ENCODE results near the gene ARHGAP44.

The ARHGAP44 gene

DNA sequence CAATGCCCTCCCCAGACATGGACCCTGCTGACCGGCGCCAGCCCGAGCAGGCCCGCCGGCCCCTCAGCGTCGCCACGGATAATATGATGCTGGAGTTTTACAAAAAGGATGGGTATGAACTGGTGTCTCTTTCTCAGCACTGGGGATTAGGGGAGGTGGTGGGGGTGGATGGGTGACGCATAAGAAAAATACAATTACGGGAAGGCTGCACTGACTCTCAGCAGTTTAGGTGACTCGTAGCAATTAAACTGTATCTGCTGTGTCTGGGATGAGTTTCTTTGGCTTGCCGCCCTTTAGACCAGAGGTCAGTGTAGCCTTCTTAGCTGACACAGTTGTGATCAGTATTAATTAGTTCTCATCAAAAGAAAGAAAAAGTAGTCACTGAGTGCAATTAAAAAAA, 169.5 kb downstream of the ARHGAP44 start:
- H3K4me1 ChIP-seq (ENCODE audit: control insufficient read depth, insufficient read depth, low read length, unreplicated experiment) = peaks cover 13% of the 10 kb centered on the region
- no peaks in the 10 kb centered on the region for H3K27me3 ChIP-seq (ENCODE audit: insufficient read depth, low read length)
- 0 out of 2 replicates have a peak overlapping the region, but pooled peaks have one; percentile 14 for H3K4me3 ChIP-seq (ENCODE audit: low read depth, low read length)
- no peaks in the 10 kb centered on the region for H3K79me2 ChIP-seq (ENCODE audit: control insufficient read depth, insufficient read depth, low read length, unreplicated experiment)
- H3K36me3 ChIP-seq (ENCODE audit: insufficient read depth, low read length) = no peaks in the 10 kb centered on the region
- H3K27ac ChIP-seq (ENCODE audit: low read depth, low read length) = peak overlapping the region; percentile 86
- peak overlapping the region; percentile 11 for H2AFZ ChIP-seq (ENCODE audit: low read length, unreplicated experiment)

DNA sequence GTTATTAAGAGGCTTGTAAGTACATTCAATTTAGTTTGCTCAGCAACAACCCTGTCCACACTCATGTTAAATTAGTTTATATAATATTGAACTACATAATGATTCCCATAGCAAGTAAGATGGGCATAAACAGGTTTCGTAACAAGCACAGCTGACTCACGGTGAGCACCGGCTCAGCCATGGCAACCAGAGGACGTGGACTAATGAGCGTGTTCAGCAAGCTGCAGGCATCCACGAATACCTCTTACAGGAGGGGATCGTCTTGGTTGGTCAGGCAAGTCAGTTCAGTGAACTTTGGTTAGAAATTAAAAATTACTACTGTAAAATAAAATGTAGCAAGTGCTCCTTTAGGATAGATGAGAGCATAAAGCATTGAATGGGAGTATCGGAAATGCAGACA, 170.1 kb downstream of the ARHGAP44 start:
- H2AFZ ChIP-seq (ENCODE audit: low read length, unreplicated experiment) = no peak overlapping the region

DNA sequence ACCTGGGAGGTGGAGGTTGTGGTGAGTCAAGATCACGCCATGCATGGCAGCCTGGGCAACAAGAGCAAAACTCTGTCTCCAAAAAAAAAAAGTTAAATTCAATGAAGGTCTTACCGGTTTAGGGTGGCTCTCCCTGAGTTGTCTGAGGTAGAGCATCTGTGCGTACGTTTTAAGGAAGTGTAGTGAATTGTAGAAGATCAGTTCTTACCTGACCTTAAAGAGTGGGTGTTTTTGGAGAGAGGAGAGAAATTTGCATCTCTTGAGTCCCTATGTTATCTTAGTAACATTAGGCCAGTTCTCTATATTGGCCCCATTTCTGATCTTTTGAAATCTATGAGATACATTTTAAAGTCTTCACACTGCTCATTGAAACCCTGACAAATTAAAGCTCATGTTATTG, 172.4 kb downstream of the ARHGAP44 start:
- Histone ChIP-seq H3K4me3 (ENCODE audit: low read depth, low read length) (no peak overlapping the region), H2AFZ (ENCODE audit: low read length, unreplicated experiment) (no peak overlapping the region), H3K27me3 (ENCODE audit: insufficient read depth, low read length) (no peaks in the 10 kb centered on the region), H3K36me3 (ENCODE audit: insufficient read depth, low read length) (no peaks in the 10 kb centered on the region), H3K4me1 (ENCODE audit: control insufficient read depth, insufficient read depth, low read length, unreplicated experiment) (peaks cover 13% of the 10 kb centered on the region), H3K27ac (ENCODE audit: low read depth, low read length) (no peak overlapping the region), H3K79me2 (ENCODE audit: control insufficient read depth, insufficient read depth, low read length, unreplicated experiment) (no peaks in the 10 kb centered on the region)

More for the DNA sequence above, 170.1 kb downstream of the ARHGAP44 start:
- Histone ChIP-seq H3K4me1 (ENCODE audit: control insufficient read depth, insufficient read depth, low read length, unreplicated experiment) (peaks cover 13% of the 10 kb centered on the region), H3K4me3 (ENCODE audit: low read depth, low read length) (no peak overlapping the region), H3K36me3 (ENCODE audit: insufficient read depth, low read length) (no peaks in the 10 kb centered on the region), H3K27ac (ENCODE audit: low read depth, low read length) (peak overlapping the region; percentile 86), H3K79me2 (ENCODE audit: control insufficient read depth, insufficient read depth, low read length, unreplicated experiment) (no peaks in the 10 kb centered on the region), H3K27me3 (ENCODE audit: insufficient read depth, low read length) (no peaks in the 10 kb centered on the region)

DNA sequence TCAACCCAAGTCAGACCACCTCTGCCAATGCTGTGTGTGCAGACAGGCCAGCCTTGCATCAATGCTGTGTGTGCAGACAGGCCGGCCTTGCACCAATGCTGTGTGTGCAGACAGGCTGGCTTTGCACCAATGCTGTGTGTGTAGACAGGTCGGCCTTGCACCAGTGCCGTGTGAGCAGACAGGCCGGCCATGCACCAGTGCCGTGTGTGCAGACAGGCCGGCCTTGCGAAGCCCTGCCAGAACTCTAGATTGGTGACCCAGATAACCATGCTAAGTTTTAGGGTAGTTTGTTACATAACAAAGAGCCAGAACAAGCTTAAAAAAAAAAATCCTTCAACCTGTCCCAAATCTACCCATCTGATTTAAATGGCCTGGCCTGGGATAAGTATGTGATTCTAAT, 174.2 kb downstream of the ARHGAP44 start:
- Histone ChIP-seq H3K4me1 (ENCODE audit: control insufficient read depth, insufficient read depth, low read length, unreplicated experiment) (peaks cover 13% of the 10 kb centered on the region), H3K79me2 (ENCODE audit: control insufficient read depth, insufficient read depth, low read length, unreplicated experiment) (no peaks in the 10 kb centered on the region), H3K27ac (ENCODE audit: low read depth, low read length) (no peak overlapping the region), H3K27me3 (ENCODE audit: insufficient read depth, low read length) (no peaks in the 10 kb centered on the region), H3K4me3 (ENCODE audit: low read depth, low read length) (no peak overlapping the region), H3K36me3 (ENCODE audit: insufficient read depth, low read length) (no peaks in the 10 kb centered on the region), H2AFZ (ENCODE audit: low read length, unreplicated experiment) (no peak overlapping the region)

DNA sequence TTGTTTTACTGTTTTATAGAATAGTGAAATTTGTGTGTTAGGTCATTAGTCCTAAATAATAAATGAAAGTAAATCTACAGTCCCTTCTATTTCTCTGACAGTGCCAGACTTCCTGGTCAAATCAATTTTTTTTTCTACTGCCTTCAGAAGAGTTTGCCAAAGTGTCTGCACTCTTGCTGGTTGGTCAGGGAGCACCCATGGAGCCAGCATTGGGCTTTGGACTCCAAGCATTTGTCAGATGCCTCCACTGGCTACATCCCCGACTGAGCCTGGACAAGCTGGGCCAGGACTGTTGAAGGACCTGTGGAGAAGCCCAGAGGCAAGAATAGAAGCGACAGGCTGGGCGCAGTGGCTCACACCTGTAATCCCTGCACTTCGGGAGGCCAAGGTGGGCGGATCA, 174.9 kb downstream of the ARHGAP44 start:
- peaks cover 6% of the 10 kb centered on the region for H3K4me1 ChIP-seq (ENCODE audit: control insufficient read depth, insufficient read depth, low read length, unreplicated experiment)
- no peak overlapping the region for H3K4me3 ChIP-seq (ENCODE audit: low read depth, low read length)
- H3K27ac ChIP-seq (ENCODE audit: low read depth, low read length) = no peak overlapping the region
- no peaks in the 10 kb centered on the region for H3K27me3 ChIP-seq (ENCODE audit: insufficient read depth, low read length)
- no peaks in the 10 kb centered on the region for H3K36me3 ChIP-seq (ENCODE audit: insufficient read depth, low read length)
- no peak overlapping the region for H2AFZ ChIP-seq (ENCODE audit: low read length, unreplicated experiment)
- no peaks in the 10 kb centered on the region for H3K79me2 ChIP-seq (ENCODE audit: control insufficient read depth, insufficient read depth, low read length, unreplicated experiment)

DNA sequence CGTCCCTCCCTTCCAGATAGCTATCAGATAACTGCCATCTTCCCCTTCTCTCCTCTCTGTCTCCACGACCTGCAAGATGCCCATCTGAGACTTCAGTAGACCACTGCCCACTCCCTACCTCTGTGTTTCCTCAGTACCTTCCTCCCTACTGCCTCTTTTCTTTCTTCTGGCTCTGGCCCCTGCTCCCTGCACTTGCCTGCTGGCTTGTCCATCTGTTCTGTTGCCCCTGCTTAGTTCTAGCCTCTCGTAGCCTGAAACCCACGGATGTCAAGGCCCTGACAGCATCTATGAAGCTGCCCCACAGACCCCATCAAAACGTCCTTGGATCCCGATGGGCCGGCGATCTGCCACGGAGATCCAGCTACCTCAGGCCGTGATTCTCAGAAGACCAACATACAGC, 175.5 kb downstream of the ARHGAP44 start:
- H2AFZ ChIP-seq (ENCODE audit: low read length, unreplicated experiment) = no peak overlapping the region

DNA sequence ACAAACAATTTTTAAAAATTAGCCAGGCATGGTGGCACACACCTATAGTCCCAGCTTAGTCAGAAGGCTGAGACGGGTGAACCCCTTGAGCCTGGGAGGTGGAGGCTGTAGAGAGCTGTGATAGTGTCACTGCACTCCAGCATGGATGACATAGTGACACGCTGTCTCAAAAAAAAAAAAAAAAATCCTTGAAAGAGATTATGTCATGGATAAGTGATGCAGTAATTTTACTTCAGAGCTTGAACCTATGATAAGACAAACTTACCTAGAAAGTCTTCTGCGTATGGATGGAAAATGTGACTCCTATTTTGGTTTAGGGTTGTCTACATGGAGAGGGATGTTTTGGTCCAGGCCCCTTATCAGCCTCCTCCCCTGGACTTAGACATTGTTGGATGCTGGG, 176.7 kb downstream of the ARHGAP44 start:
- Histone ChIP-seq H3K27ac (ENCODE audit: low read depth, low read length) (no peak overlapping the region), H3K36me3 (ENCODE audit: insufficient read depth, low read length) (no peaks in the 10 kb centered on the region), H2AFZ (ENCODE audit: low read length, unreplicated experiment) (no peak overlapping the region), H3K79me2 (ENCODE audit: control insufficient read depth, insufficient read depth, low read length, unreplicated experiment) (no peaks in the 10 kb centered on the region), H3K4me3 (ENCODE audit: low read depth, low read length) (no peak overlapping the region), H3K27me3 (ENCODE audit: insufficient read depth, low read length) (peaks cover under 1% of the 10 kb centered on the region; the same call in 1 of the 2 replicates), H3K4me1 (ENCODE audit: control insufficient read depth, insufficient read depth, low read length, unreplicated experiment) (no peaks in the 10 kb centered on the region)

More for the DNA sequence above, 175.5 kb downstream of the ARHGAP44 start:
- H3K4me3 ChIP-seq (ENCODE audit: low read depth, low read length) = no peak overlapping the region
- no peaks in the 10 kb centered on the region for H3K36me3 ChIP-seq (ENCODE audit: insufficient read depth, low read length)
- no peak overlapping the region for H3K27ac ChIP-seq (ENCODE audit: low read depth, low read length)
- H3K4me1 ChIP-seq (ENCODE audit: control insufficient read depth, insufficient read depth, low read length, unreplicated experiment) = peaks cover under 1% of the 10 kb centered on the region
- no peaks in the 10 kb centered on the region for H3K79me2 ChIP-seq (ENCODE audit: control insufficient read depth, insufficient read depth, low read length, unreplicated experiment)
- H3K27me3 ChIP-seq (ENCODE audit: insufficient read depth, low read length) = no peaks in the 10 kb centered on the region

DNA sequence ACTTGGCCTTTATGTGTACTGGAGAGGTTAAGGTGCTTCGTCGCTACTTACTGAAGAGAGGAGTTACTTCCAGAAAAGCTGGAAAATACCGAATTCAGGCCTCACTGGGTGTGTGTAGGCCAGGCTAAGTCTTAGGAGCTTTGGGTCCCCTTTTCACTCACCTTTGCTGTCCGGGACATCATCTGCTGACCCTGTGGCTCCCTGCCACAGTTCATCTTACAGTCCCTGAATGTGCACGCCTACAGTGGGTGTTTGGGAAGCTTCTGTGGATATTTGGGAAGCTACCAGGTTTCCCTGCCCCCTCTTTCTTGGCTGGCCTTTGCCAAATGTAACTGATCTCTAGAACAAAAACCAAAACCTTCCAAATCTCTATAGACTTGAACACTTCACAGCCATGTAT, 177.1 kb downstream of the ARHGAP44 start:
- Histone ChIP-seq H3K4me1 (ENCODE audit: control insufficient read depth, insufficient read depth, low read length, unreplicated experiment) (no peaks in the 10 kb centered on the region), H3K36me3 (ENCODE audit: insufficient read depth, low read length) (no peaks in the 10 kb centered on the region), H3K4me3 (ENCODE audit: low read depth, low read length) (no peak overlapping the region), H3K27ac (ENCODE audit: low read depth, low read length) (no peak overlapping the region), H3K79me2 (ENCODE audit: control insufficient read depth, insufficient read depth, low read length, unreplicated experiment) (no peaks in the 10 kb centered on the region), H3K27me3 (ENCODE audit: insufficient read depth, low read length) (peaks cover 5% of the 10 kb centered on the region; the same call in 1 of the 2 replicates), H2AFZ (ENCODE audit: low read length, unreplicated experiment) (no peak overlapping the region)

DNA sequence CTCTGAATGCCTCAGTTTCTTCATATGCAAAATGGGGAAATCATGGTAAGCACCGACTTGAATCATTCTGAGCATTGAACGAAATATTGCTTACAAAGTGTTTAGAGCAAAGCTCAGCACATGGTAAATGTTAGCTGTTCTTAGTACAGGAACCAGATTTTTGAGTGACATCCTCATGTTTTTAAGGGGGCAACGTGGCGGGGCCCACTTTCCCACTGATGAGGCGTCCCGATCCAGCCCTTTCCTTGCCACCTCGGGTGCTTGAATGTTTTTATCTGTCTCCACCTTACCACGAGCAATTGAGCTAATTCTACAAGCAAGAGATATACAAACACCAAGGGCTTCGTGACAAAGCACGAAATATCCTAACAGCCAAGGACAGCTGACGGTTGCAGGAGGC, 178.7 kb downstream of the ARHGAP44 start:
- Histone ChIP-seq H3K4me3 (ENCODE audit: low read depth, low read length) (no peak overlapping the region), H3K27me3 (ENCODE audit: insufficient read depth, low read length) (peaks cover 6% of the 10 kb centered on the region; the same call in 1 of the 2 replicates), H3K4me1 (ENCODE audit: control insufficient read depth, insufficient read depth, low read length, unreplicated experiment) (no peaks in the 10 kb centered on the region), H3K79me2 (ENCODE audit: control insufficient read depth, insufficient read depth, low read length, unreplicated experiment) (no peaks in the 10 kb centered on the region), H3K27ac (ENCODE audit: low read depth, low read length) (no peak overlapping the region), H3K36me3 (ENCODE audit: insufficient read depth, low read length) (no peaks in the 10 kb centered on the region), H2AFZ (ENCODE audit: low read length, unreplicated experiment) (no peak overlapping the region)

DNA sequence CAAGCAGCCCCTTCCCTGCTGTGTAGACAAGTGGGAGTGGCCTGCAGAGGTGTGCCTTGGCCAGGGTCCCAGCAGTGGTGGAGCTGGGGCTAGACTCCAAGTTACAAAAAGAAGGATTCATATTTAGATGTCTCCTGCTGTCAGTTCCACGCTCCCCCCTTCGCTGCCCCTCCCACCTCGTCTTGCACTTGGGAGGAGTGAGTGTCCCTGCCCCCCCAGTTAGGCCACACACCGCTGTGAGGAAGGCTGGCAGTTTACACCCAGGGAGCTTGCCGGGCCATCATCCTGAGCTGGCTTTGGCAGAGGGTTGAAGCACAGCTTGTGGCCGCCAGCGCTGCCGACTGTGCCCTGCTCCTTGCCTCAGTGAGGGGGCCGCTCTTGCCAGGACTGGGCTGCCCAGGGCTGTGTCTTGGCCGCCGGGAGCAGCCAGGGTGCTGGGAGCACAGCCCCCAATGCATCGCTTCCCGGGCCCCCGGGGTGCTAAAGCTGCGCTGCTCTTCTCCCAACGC, 184.3 kb downstream of the ARHGAP44 start:
- H2AFZ ChIP-seq (ENCODE audit: low read length, unreplicated experiment) = peak overlapping the region; percentile 50
- H3K36me3 ChIP-seq (ENCODE audit: insufficient read depth, low read length) = no peaks in the 10 kb centered on the region
- peak overlapping the region; percentile 69 for H3K4me3 ChIP-seq (ENCODE audit: low read depth, low read length)
- H3K79me2 ChIP-seq (ENCODE audit: control insufficient read depth, insufficient read depth, low read length, unreplicated experiment) = no peaks in the 10 kb centered on the region
- peaks cover 3% of the 10 kb centered on the region for H3K4me1 ChIP-seq (ENCODE audit: control insufficient read depth, insufficient read depth, low read length, unreplicated experiment)
- peaks cover 12% of the 10 kb centered on the region; the same call in 1 of the 2 replicates for H3K27me3 ChIP-seq (ENCODE audit: insufficient read depth, low read length)
- no peak overlapping the region for H3K27ac ChIP-seq (ENCODE audit: low read depth, low read length)

DNA sequence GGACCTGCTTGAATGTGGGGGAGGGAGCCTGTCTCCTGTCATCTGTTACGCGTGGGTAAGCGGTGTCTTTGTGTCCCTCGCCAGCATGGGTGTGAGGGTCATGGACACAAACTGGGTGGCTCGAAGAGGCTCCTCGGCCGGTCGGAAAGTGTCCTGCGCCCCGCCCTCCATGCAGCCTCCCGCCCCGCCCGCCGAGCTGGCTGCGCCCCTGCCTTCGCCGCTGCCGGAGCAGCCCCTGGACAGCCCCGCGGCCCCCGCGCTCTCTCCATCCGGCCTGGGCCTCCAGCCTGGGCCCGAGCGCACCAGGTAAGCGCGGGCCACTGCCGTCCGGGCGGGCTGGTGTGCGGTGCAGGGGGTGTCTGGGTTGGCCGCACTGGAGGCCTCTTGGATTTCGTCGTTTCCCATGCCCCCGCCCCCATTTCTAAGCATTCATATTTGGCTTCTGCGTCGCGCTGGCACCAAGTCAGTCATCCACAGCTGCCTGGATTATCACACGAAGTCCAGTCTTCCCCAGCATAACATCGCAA, 184.8 kb downstream of the ARHGAP44 start:
- peaks cover 12% of the 10 kb centered on the region; the same call in 1 of the 2 replicates for H3K27me3 ChIP-seq (ENCODE audit: insufficient read depth, low read length)
- no peak overlapping the region for H3K27ac ChIP-seq (ENCODE audit: low read depth, low read length)
- peak overlapping the region; percentile 50 for H2AFZ ChIP-seq (ENCODE audit: low read length, unreplicated experiment)
- H3K79me2 ChIP-seq (ENCODE audit: control insufficient read depth, insufficient read depth, low read length, unreplicated experiment) = no peaks in the 10 kb centered on the region
- H3K36me3 ChIP-seq (ENCODE audit: insufficient read depth, low read length) = no peaks in the 10 kb centered on the region
- H3K4me1 ChIP-seq (ENCODE audit: control insufficient read depth, insufficient read depth, low read length, unreplicated experiment) = peaks cover 3% of the 10 kb centered on the region
- H3K4me3 ChIP-seq (ENCODE audit: low read depth, low read length) = peak overlapping the region; percentile 69

Data from ACC112 (cell line).